Activated CD4-positive, alpha-beta T cell treated with anti-CD3 and anti-CD28 coated beads for 36 hours (primary cell): ENCODE measurements around the gene RAB17. TPM values are rescaled to one million over a fixed set of nuclear protein-coding genes. Genes with fewer than 3 reads are reported as not detected.

Experiments
- ATAC-seq: fragments of 200-7000 bp; cut with Tn5 transposase; one replicate; pipeline ENCODE4 v1.10.0; 2021; ENCODE audit warnings: mild to moderate bottlenecking, moderate library complexity
- CTCF ChIA-PET: fragments of 350-600 bp; sonication (Branson Sonifier 250); formaldehyde crosslinking; loops from one replicate; lab custom pipeline; 2021; ENCODE audit warnings: antibody characterized with exemption; lab: Charles Lee
- POLR2A ChIA-PET: fragments of 350-600 bp; sonication (Branson Sonifier 250); formaldehyde crosslinking; loops from one replicate; lab custom pipeline; 2021; ENCODE audit warnings: antibody characterized with exemption, inconsistent platforms; lab: Charles Lee
- DNase-seq: peaks from one replicate; pipeline ENCODE4 v3.0.0-alpha.2; 2020
- H3K27ac Mint-ChIP-seq: one replicate; pipeline ENCODE4 v1.8.0; 2021; ENCODE audit warnings: mixed read lengths
- H3K27me3 Mint-ChIP-seq: one replicate; pipeline ENCODE4 v1.8.0; 2021; ENCODE audit warnings: mixed read lengths
- H3K36me3 Mint-ChIP-seq: one replicate; pipeline ENCODE4 v1.8.0; 2021; ENCODE audit warnings: low read depth, mixed read lengths
- H3K4me1 Mint-ChIP-seq: one replicate; pipeline ENCODE4 v1.8.0; 2021; ENCODE audit warnings: mixed read lengths
- H3K4me3 Mint-ChIP-seq: one replicate; pipeline ENCODE4 v1.8.0; 2021; ENCODE audit warnings: mild to moderate bottlenecking, moderate library complexity, mixed read lengths
- H3K9me3 Mint-ChIP-seq: one replicate; pipeline ENCODE4 v1.8.0; 2021; ENCODE audit warnings: low read depth, mixed read lengths
- intact Hi-C, 2 experiments: fragments of 100-400 bp; cut with DNase I in 1 of 2; cut with micrococcal nuclease in 1 of 2; formaldehyde crosslinking; loops; one replicate each; pipeline versions ENCODE4 v1.14.2 to v1.15.1; 2022 to 2024; cut with DNase I, micrococcal nuclease
- total RNA-seq, 2 experiments: library from RNA; stranded (reverse); gene quantifications; one replicate each; pipeline ENCODE4 v1.2.3, GENCODE V29; 2021

Gene RAB17
- total RNA-seq, 2 experiments from 2014 or later, result 0.18 to 0.30 TPM

GRCh38 chr2:237532160-237532559 is 58.4 kb downstream of the RAB17 start:
- ChIA-PET POLR2A (no interaction called here), CTCF (interaction anchor here (1.0 to 2.8 kb wide), 3 partner anchors 19 to 41 kb away, joined by 4 to 15 read pairs (median 14); no protein-coding TSS in a partner anchor)
- Mint-ChIP-seq H3K36me3 (no peaks in the 10 kb centered on the region), H3K4me1 (no peaks in the 10 kb centered on the region), H3K9me3 (no peaks in the 10 kb centered on the region), H3K27me3 (no peaks in the 10 kb centered on the region), H3K27ac (no peak overlapping the region), H3K4me3 (no peak overlapping the region)
- DNase-seq (no peak), ATAC-seq (no peak)
- intact Hi-C loops, result no loop called here

- Mint-ChIP-seq H3K27ac (no peak overlapping the region), H3K9me3 (no peaks in the 10 kb centered on the region), H3K4me1 (no peaks in the 10 kb centered on the region), H3K4me3 (no peak overlapping the region), H3K27me3 (no peaks in the 10 kb centered on the region), H3K36me3 (no peaks in the 10 kb centered on the region)
- intact Hi-C loops, result no loop called here
- ATAC-seq (no peak), DNase-seq (no peak)
- CTCF ChIA-PET, result interaction anchor here (0.7 to 1.5 kb wide), 3 partner anchors 20 to 120 kb away, joined by 3 to 4 read pairs (median 4); no protein-coding TSS in a partner anchor
- POLR2A ChIA-PET, result no interaction called here
These were observed 59.8 kb downstream of the RAB17 start for GRCh38 chr2:237530472-237531433.

- H3K4me3 Mint-ChIP-seq, result no peak overlapping the region
- H3K9me3 Mint-ChIP-seq, result no peaks in the 10 kb centered on the region
- no peak for ATAC-seq
- DNase-seq, result no peak
- ChIA-PET POLR2A (no interaction called here), CTCF (interaction anchor here (0.7 to 1.8 kb wide), 4 partner anchors 17 to 119 kb away, joined by 3 to 9 read pairs (median 4); no protein-coding TSS in a partner anchor)
- H3K4me1 Mint-ChIP-seq, result no peaks in the 10 kb centered on the region
- H3K27ac Mint-ChIP-seq, result no peak overlapping the region
- intact Hi-C loops, result no loop called here
- H3K36me3 Mint-ChIP-seq, result no peaks in the 10 kb centered on the region
- no peaks in the 10 kb centered on the region for H3K27me3 Mint-ChIP-seq
These were observed 60.8 kb downstream of the RAB17 start for GRCh38 chr2:237529452-237530402.

GRCh38 chr2:237527766-237528165 is 62.8 kb downstream of the RAB17 start:
- no peak for DNase-seq
- Mint-ChIP-seq H3K4me3 (no peak overlapping the region), H3K4me1 (no peaks in the 10 kb centered on the region), H3K9me3 (no peaks in the 10 kb centered on the region), H3K27ac (no peak overlapping the region), H3K36me3 (no peaks in the 10 kb centered on the region), H3K27me3 (no peaks in the 10 kb centered on the region)
- ATAC-seq, result no peak
- CTCF ChIA-PET, result no interaction called here
- POLR2A ChIA-PET, result interaction anchor here (0.6 kb wide), 1 partner anchor 29 kb away, joined by 3 read pairs; no protein-coding TSS in a partner anchor
- intact Hi-C loops, result no loop called here

- no peak for ATAC-seq
- no peaks in the 10 kb centered on the region for H3K36me3 Mint-ChIP-seq
- no peaks in the 10 kb centered on the region for H3K27me3 Mint-ChIP-seq
- ChIA-PET POLR2A (interaction anchor here (0.6 kb wide), 1 partner anchor 29 kb away, joined by 3 read pairs; no protein-coding TSS in a partner anchor), CTCF (no interaction called here)
- H3K27ac Mint-ChIP-seq, result no peak overlapping the region
- intact Hi-C loops, result no loop called here
- no peaks in the 10 kb centered on the region for H3K9me3 Mint-ChIP-seq
- H3K4me3 Mint-ChIP-seq, result no peak overlapping the region
- DNase-seq, result no peak
- H3K4me1 Mint-ChIP-seq, result no peaks in the 10 kb centered on the region
These were observed 63.3 kb downstream of the RAB17 start for GRCh38 chr2:237527233-237527632.

- intact Hi-C loops, result no loop called here
- DNase-seq, result no peak
- no peak for ATAC-seq
- ChIA-PET CTCF (interaction anchor here (0.6 kb wide), 1 partner anchor 45 kb away, joined by 3 read pairs; no protein-coding TSS in a partner anchor), POLR2A (no interaction called here)
- no peaks in the 10 kb centered on the region for H3K36me3 Mint-ChIP-seq
- no peaks in the 10 kb centered on the region for H3K27me3 Mint-ChIP-seq
- no peaks in the 10 kb centered on the region for H3K9me3 Mint-ChIP-seq
- no peaks in the 10 kb centered on the region for H3K4me1 Mint-ChIP-seq
- no peak overlapping the region for H3K27ac Mint-ChIP-seq
- H3K4me3 Mint-ChIP-seq, result no peak overlapping the region
These were observed 64.9 kb downstream of the RAB17 start for GRCh38 chr2:237525559-237526157.

GRCh38 chr2:237524631-237525030 is 65.9 kb downstream of the RAB17 start:
- Mint-ChIP-seq H3K27ac (no peak overlapping the region), H3K27me3 (no peaks in the 10 kb centered on the region), H3K4me1 (no peaks in the 10 kb centered on the region), H3K9me3 (no peaks in the 10 kb centered on the region), H3K36me3 (no peaks in the 10 kb centered on the region), H3K4me3 (no peak overlapping the region)
- ChIA-PET CTCF (no interaction called here), POLR2A (no interaction called here)
- intact Hi-C loops, result no loop called here
- ATAC-seq (no peak), DNase-seq (no peak)

Other genes with a start within 250 kb of the RAB17 start
- gene COL6A3, start 176.6 kb downstream of the RAB17 start, total RNA-seq, result 10 to 100 TPM; 29.9 to 36.4 TPM
- 1 to 10 TPM in 1 of 2 experiments, under 1 TPM in 1; 0.82 to 1.2 TPM for gene MLPH, start 103.5 kb downstream of the RAB17 start, total RNA-seq
- gene PRLH, start 24.2 kb downstream of the RAB17 start, total RNA-seq, result not detected
- 100 to 1,000 TPM; 234 to 235 TPM for gene LRRFIP1, start 36.9 kb upstream of the RAB17 start, total RNA-seq
- gene RBM44, start 208.0 kb upstream of the RAB17 start, total RNA-seq, result 1 to 10 TPM in 1 of 2 experiments, under 1 TPM in 1; 0.94 to 1.4 TPM